ENCODE measurements around the gene NMT2. TPM values are rescaled to one million over a fixed set of nuclear protein-coding genes. Genes with fewer than 3 reads are reported as not detected.

The NMT2 gene
- total RNA-seq, 6 experiments from 2014 or later = 29.4 to 67.3 (median 62.6) TPM

DNA sequence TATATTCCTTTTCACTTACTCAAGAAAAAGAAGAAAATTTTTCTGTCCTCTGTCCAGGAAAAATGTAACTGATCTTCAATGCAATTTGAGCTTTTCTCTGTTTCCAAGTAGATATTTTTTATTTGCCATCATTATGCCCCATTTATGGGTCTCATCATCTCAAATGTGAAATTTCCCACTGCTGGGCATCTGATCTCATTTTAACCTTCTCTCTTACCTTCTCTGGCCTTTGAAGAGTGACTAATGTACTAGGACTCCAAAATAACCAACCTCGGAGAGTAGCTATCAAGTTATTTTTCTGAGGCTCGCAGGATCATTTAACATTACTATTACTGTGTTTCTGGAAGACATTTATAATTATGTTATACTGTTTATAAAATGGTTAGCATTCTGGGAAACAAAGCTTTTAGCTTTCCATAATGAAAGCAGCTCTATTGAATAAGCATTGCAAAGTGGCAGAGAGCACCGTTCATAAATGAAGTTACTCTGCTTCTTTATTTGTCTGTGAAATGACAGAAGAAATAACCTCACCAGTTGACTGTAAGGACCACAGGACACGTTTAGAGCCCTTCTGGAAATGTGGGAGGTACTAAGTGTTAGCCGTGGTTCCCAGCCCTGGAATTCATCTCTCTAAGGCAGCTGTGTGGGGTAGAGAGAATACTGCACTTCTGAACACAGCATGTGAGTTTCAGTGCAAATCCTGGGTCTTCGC, 33.3 kb upstream of the NMT2 start:
- no peaks in the 10 kb centered on the region for H3K36me3 Mint-ChIP-seq (ENCODE audit: low read depth)
- peak; percentile 11 for DNase-seq
- peak overlapping the region; percentile 56 for H3K4me3 Mint-ChIP-seq
- TF ChIP-seq, protein P1, sequence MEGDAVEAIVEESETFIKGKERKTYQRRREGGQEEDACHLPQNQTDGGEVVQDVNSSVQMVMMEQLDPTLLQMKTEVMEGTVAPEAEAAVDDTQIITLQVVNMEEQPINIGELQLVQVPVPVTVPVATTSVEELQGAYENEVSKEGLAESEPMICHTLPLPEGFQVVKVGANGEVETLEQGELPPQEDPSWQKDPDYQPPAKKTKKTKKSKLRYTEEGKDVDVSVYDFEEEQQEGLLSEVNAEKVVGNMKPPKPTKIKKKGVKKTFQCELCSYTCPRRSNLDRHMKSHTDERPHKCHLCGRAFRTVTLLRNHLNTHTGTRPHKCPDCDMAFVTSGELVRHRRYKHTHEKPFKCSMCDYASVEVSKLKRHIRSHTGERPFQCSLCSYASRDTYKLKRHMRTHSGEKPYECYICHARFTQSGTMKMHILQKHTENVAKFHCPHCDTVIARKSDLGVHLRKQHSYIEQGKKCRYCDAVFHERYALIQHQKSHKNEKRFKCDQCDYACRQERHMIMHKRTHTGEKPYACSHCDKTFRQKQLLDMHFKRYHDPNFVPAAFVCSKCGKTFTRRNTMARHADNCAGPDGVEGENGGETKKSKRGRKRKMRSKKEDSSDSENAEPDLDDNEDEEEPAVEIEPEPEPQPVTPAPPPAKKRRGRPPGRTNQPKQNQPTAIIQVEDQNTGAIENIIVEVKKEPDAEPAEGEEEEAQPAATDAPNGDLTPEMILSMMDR (IDR thresholded peaks at IDR 0.05) = no peak
- no peaks in the 10 kb centered on the region for H3K9me3 Mint-ChIP-seq
- H3K27ac Mint-ChIP-seq = peak overlapping the region; percentile 79
- H3K27me3 Mint-ChIP-seq (ENCODE audit: insufficient read depth) = no peaks in the 10 kb centered on the region; the same call in 1 of the 2 replicates
- H3K4me1 Mint-ChIP-seq (ENCODE audit: low read depth) = peaks cover 67% of the 10 kb centered on the region

DNA sequence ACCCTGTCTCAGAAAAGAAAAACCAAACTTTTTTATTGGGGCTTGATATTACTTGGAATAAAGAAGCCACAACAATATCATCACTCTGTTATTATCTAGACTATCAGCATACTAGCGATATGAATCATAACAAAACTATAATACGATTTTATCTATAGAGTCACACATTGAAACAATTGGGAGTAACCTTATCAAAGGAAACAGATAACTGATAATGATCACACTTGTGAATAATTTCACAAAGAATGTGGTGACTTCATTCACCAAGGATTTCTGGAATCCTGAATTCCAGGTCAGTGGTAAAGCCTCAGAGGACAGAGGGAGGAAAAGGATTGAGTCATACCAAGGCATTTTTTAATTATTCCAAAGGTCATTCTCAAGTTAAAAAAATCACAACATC, 32.1 kb upstream of the NMT2 start:
- TF ChIP-seq, protein P1 (IDR thresholded peaks at IDR 0.05) = no peak
- H3K4me1 Mint-ChIP-seq (ENCODE audit: low read depth) = peaks cover 78% of the 10 kb centered on the region
- H3K36me3 Mint-ChIP-seq (ENCODE audit: low read depth) = peaks cover 7% of the 10 kb centered on the region; the same call in 1 of the 2 replicates
- DNase-seq = peak; percentile 88
- no peaks in the 10 kb centered on the region; the same call in 1 of the 2 replicates for H3K9me3 Mint-ChIP-seq
- H3K27ac Mint-ChIP-seq = peak overlapping the region; percentile 79
- H3K4me3 Mint-ChIP-seq = peak overlapping the region; percentile 56
- no peaks in the 10 kb centered on the region for H3K27me3 Mint-ChIP-seq (ENCODE audit: insufficient read depth)

DNA sequence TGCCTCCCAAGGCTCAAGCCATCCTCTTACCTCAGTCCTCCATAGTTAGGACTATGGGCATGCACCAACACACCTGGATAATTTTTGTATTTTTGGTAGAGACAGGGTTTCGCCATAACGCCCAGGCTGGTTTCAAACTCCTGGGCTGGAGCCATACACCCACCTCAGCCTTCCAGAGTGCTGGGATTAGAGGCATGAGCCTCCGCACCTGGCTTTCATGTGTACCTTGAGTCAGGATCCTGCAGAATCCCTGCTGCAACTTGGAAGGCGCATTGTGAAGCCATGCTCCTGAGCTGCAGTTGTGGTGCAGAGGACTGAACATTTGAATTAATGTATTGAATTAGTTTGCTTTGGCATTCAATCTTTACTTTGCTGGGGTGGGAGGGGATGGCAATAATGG, 29.4 kb upstream of the NMT2 start:
- DNase-seq = no peak
- TF ChIP-seq, protein P1 (IDR thresholded peaks at IDR 0.05) = no peak
- peaks cover 70% of the 10 kb centered on the region for H3K4me1 Mint-ChIP-seq (ENCODE audit: low read depth)
- H3K4me3 Mint-ChIP-seq = peak overlapping the region; percentile 58; the same call in 1 of the 2 replicates
- H3K27me3 Mint-ChIP-seq (ENCODE audit: insufficient read depth) = no peaks in the 10 kb centered on the region; the same call in 1 of the 2 replicates
- H3K36me3 Mint-ChIP-seq (ENCODE audit: low read depth) = peaks cover 20% of the 10 kb centered on the region
- no peaks in the 10 kb centered on the region; the same call in 1 of the 2 replicates for H3K9me3 Mint-ChIP-seq
- H3K27ac Mint-ChIP-seq = peak overlapping the region; percentile 77

DNA sequence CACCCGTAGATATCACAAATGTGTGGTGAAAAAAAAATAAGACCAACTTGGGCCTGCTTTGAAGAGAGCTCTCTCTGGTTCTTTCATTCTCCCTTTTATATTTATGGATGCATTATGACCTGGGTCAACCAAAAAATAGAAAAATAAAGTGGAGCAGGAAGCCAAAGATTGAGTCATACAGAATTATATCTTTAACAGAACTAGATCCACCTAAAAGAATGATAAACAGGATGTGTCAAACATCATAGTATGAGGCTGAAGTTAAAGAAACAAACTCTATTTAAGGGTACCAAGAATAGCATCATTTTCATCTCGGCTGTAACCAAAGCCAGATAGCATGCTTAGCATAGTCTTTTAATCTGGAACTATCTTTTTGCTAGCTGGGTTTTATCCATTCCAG, 28.8 kb upstream of the NMT2 start:
- peaks cover 63% of the 10 kb centered on the region for H3K4me1 Mint-ChIP-seq (ENCODE audit: low read depth)
- H3K4me3 Mint-ChIP-seq = peak overlapping the region; percentile 58
- H3K27ac Mint-ChIP-seq = peak overlapping the region; percentile 77
- no peaks in the 10 kb centered on the region; the same call in 1 of the 2 replicates for H3K9me3 Mint-ChIP-seq
- DNase-seq = peak; percentile 60
- peaks cover 20% of the 10 kb centered on the region for H3K36me3 Mint-ChIP-seq (ENCODE audit: low read depth)
- H3K27me3 Mint-ChIP-seq (ENCODE audit: insufficient read depth) = no peaks in the 10 kb centered on the region; the same call in 1 of the 2 replicates
- TF ChIP-seq, protein P1 (IDR thresholded peaks at IDR 0.05) = no peak

DNA sequence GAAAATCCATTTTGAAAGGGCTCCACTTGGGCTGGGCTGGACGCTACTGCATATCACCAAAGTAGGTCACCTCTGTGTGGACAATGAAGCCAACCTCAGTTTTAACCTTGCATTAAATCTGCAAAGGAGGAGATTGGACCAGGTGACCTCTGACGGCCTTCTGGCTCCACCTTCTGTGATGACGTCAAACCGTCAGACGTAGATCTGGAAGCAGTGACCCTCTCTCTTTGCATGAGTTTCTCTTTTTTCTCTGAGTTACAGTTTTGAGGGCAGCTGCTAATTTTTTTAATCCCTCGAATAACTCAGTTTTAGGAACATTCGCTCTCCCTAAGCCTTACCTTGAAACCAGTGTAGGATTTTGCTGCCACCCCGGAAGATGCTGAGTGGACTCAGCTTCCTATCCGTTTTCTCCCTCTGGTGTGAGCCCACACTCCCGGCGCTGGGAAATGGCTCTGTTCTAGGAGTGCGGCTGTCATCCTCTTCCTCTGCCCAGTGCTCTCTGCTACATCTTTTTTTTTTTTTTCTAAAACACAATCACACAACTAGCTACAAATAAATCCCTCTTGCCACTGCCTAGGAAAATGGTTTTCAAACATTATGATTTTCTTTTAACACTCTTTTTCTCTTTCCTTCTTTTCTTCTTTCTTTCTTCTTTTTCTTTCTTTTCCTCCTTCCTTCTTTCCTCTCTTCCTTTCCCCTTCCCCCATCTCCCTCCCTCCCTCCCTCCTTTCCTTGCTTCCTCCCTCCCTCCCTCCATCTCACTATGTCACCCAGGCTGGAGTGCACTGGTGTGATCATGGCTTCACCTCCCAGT, 27.7 kb upstream of the NMT2 start:
- Mint-ChIP-seq H3K4me3 (peak overlapping the region; percentile 51), H3K36me3 (ENCODE audit: low read depth) (peaks cover 20% of the 10 kb centered on the region), H3K9me3 (no peaks in the 10 kb centered on the region; the same call in 1 of the 2 replicates), H3K4me1 (ENCODE audit: low read depth) (peaks cover 53% of the 10 kb centered on the region), H3K27ac (peak overlapping the region; percentile 77), H3K27me3 (ENCODE audit: insufficient read depth) (no peaks in the 10 kb centered on the region; the same call in 1 of the 2 replicates)
- TF ChIP-seq, protein P1 (IDR thresholded peaks at IDR 0.05) = no peak
- DNase-seq = peak; percentile 17
